GM23248 (cell line): Measurements from ENCODE around the gene RHBG. TPM values are rescaled to one million over a fixed set of nuclear protein-coding genes. Genes with fewer than 3 reads are reported as not detected.

Experiments used
- DNase-seq: peaks from one replicate; pipeline ENCODE4 v3.0.0-alpha.2; 2015
- H2AFZ ChIP-seq: fragments of 200-600 bp; sonication (generic); 2 replicates; pipeline ENCODE4 v1.6.1; 2016; ENCODE audit warnings: antibody characterized with exemption
- H3F3A ChIP-seq: fragments of 200-600 bp; sonication (generic); 2 replicates; pipeline ENCODE4 v1.6.1; 2016; ENCODE audit warnings: mild to moderate bottlenecking, antibody characterized with exemption, mixed run types; ENCODE audit not compliant: insufficient read depth
- H3K27ac ChIP-seq: fragments of 200-600 bp; sonication (generic); 2 replicates; pipeline ENCODE4 v1.5.1; 2016; ENCODE audit warnings: mild to moderate bottlenecking
- H3K27me3 ChIP-seq: fragments of 200-600 bp; sonication (generic); replicated peaks from 2 replicates; pipeline ENCODE4 v1.6.1; 2016; ENCODE audit warnings: mild to moderate bottlenecking; ENCODE audit not compliant: insufficient read depth
- H3K36me3 ChIP-seq: fragments of 200-600 bp; sonication (generic); 2 replicates; pipeline ENCODE4 v1.6.1; 2016; ENCODE audit warnings: low read depth, mild to moderate bottlenecking
- H3K4me1 ChIP-seq: fragments of 200-600 bp; sonication (generic); 2 replicates; pipeline ENCODE4 v1.6.1; 2016; ENCODE audit warnings: mild to moderate bottlenecking; ENCODE audit not compliant: insufficient read depth
- H3K4me2 ChIP-seq: fragments of 200-600 bp; sonication (generic); one replicate; pipeline ENCODE4 v1.6.1; 2016; ENCODE audit warnings: mild to moderate bottlenecking; ENCODE audit not compliant: unreplicated experiment
- H3K4me3 ChIP-seq: fragments of 200-600 bp; sonication (generic); 2 replicates; pipeline ENCODE4 v1.5.1; 2016; ENCODE audit warnings: mild to moderate bottlenecking
- H3K79me2 ChIP-seq: fragments of 200-600 bp; sonication (generic); 2 replicates; pipeline ENCODE4 v1.6.1; 2016; ENCODE audit warnings: mild to moderate bottlenecking; ENCODE audit not compliant: insufficient read depth
- H3K9ac ChIP-seq: fragments of 200-600 bp; sonication (generic); 2 replicates; pipeline ENCODE4 v1.6.1; 2016; ENCODE audit warnings: mild to moderate bottlenecking
- H3K9me2 ChIP-seq: fragments of 200-600 bp; sonication (generic); 2 replicates; pipeline ENCODE4 v1.6.1; 2016; ENCODE audit warnings: mixed run types, mild to moderate bottlenecking, moderate library complexity; ENCODE audit not compliant: insufficient read depth
- H3K9me3 ChIP-seq: fragments of 200-600 bp; sonication (generic); one replicate; pipeline ENCODE4 v1.6.1; 2017; ENCODE audit warnings: low read depth
- H4K20me1 ChIP-seq: fragments of 200-600 bp; sonication (generic); 2 replicates; pipeline ENCODE4 v1.6.0; 2016; ENCODE audit not compliant: insufficient read depth
- EZH2 ChIP-seq: fragments of 200-600 bp; sonication (generic); IDR thresholded peaks from 2 replicates; pipeline ENCODE4 v1.6.1; 2018; ENCODE audit warnings: antibody characterized with exemption, mild to moderate bottlenecking; ENCODE audit not compliant: insufficient read depth, poor library complexity, severe bottlenecking
- EZH2phosphoT487 ChIP-seq: fragments of 200-600 bp; sonication (generic); IDR thresholded peaks from 2 replicates; pipeline ENCODE4 v1.6.1; 2018; ENCODE audit warnings: antibody characterized with exemption, moderate library complexity, mild to moderate bottlenecking, low read depth; ENCODE audit not compliant: insufficient read depth
- WGBS, 2 experiments: methylation state at CpG; one replicate each; pipeline ENCODE4 v1.1.6; 2015 to 2017; ENCODE audit warnings: low lambda C conversion rate in 2 of 2, low coverage in 1 of 2; ENCODE audit errors: missing lambda C conversion rate in 2 of 2; 5-methylcytosine and 5-hydroxymethylcytosine counted together
- in situ Hi-C: fragments of 300-500 bp; cut with MboI; formaldehyde crosslinking; loops from 2 replicates; pipeline ENCODE4 v1.15.0; 2020
- microRNA counts: library from miRNA; unstranded; fragments of <30 nt; microRNA quantifications from one replicate; lab custom pipeline; 2016
- microRNA-seq: library from miRNA; unstranded; fragments of <30 nt; microRNA quantifications from one replicate; pipeline ENCODE4, GENCODE V29; 2016; ENCODE audit warnings: borderline number of aligned reads
- polyA plus RNA-seq: library from polyadenylated mRNA; unstranded; fragments of >200 nt; fragmentation: Nextera tagmentation; extraction: Ambion mirVana; gene quantifications from 2 replicates; pipeline ENCODE4 v1.2.1, GENCODE V29; 2016
- small RNA-seq: library from RNA; depleted of rRNA; stranded (forward); fragments of <200 nt; gene quantifications from one replicate; pipeline ENCODE3, GENCODE V24; 2014; ENCODE audit warnings: low read depth, low replicate concordance
- total RNA-seq: library from RNA; depleted of rRNA; stranded (reverse); fragments of >200 nt; shearing (Covaris generic); gene quantifications from 2 replicates; pipeline ENCODE4 v1.2.3, GENCODE V29; 2014; rRNA removed

The RHBG gene
- total and polyA plus RNA-seq, 2 experiments from 2014 or later: not detected

- 20 to 26% methylated on average over 8 to 12 of the region's 12 CpGs for WGBS, 2 experiments
- no peak for TF ChIP-seq EZH2phosphoT487
- no peak for TF ChIP-seq EZH2
- Histone ChIP-seq H3K27ac (no peak overlapping the region), H3K4me2 (no peak overlapping the region), H3K9me3 (no peaks in the 10 kb centered on the region), H3K4me3 (no peak overlapping the region), H4K20me1 (no peaks in the 10 kb centered on the region), H3K27me3 (peaks cover 97% of the 10 kb centered on the region), H3F3A (no peaks in the 10 kb centered on the region), H2AFZ (no peak overlapping the region), H3K79me2 (no peaks in the 10 kb centered on the region), H3K4me1 (no peaks in the 10 kb centered on the region), H3K36me3 (no peaks in the 10 kb centered on the region), H3K9ac (no peak overlapping the region), H3K9me2 (no peaks in the 10 kb centered on the region)
- no peak for DNase-seq
- in situ Hi-C loops: no loop called here
These were observed 63.0 kb downstream of the RHBG start for GRCh38 chr1:156431769-156432668.

- 3 to 4% methylated on average over 11 of the region's 11 CpGs for WGBS, 2 experiments
- no peaks in the 10 kb centered on the region for H3F3A ChIP-seq
- H3K36me3 ChIP-seq: no peaks in the 10 kb centered on the region
- H4K20me1 ChIP-seq: no peaks in the 10 kb centered on the region
- H3K4me2 ChIP-seq: no peak overlapping the region
- H2AFZ ChIP-seq: no peak overlapping the region
- no peaks in the 10 kb centered on the region for H3K79me2 ChIP-seq
- no peak overlapping the region for H3K9ac ChIP-seq
- H3K9me2 ChIP-seq: no peaks in the 10 kb centered on the region
- H3K9me3 ChIP-seq: no peaks in the 10 kb centered on the region
- in situ Hi-C loops: no loop called here
- peaks cover 97% of the 10 kb centered on the region for H3K27me3 ChIP-seq
- H3K4me1 ChIP-seq: no peaks in the 10 kb centered on the region
- H3K4me3 ChIP-seq: no peak overlapping the region
- TF ChIP-seq EZH2phosphoT487 (no peak), EZH2 (peak; percentile 7)
- H3K27ac ChIP-seq: no peak overlapping the region
- no peak for DNase-seq
These were observed 63.6 kb downstream of the RHBG start for GRCh38 chr1:156432669-156433018.

GRCh38 chr1:156433032-156433431 is 64.0 kb downstream of the RHBG start:
- Histone ChIP-seq H3K4me3 (no peak overlapping the region), H3K9me2 (no peaks in the 10 kb centered on the region), H3K79me2 (no peaks in the 10 kb centered on the region), H3K27ac (no peak overlapping the region), H3K9me3 (no peaks in the 10 kb centered on the region), H3K27me3 (peaks cover 97% of the 10 kb centered on the region), H3K4me2 (no peak overlapping the region), H3F3A (no peaks in the 10 kb centered on the region), H4K20me1 (no peaks in the 10 kb centered on the region), H3K36me3 (no peaks in the 10 kb centered on the region), H3K9ac (no peak overlapping the region), H2AFZ (no peak overlapping the region), H3K4me1 (no peaks in the 10 kb centered on the region)
- TF ChIP-seq EZH2: peak; percentile 46
- no peak for TF ChIP-seq EZH2phosphoT487
- no peak for DNase-seq
- in situ Hi-C loops: no loop called here
- WGBS, 2 experiments: 5 to 6% methylated on average over 4 of the region's 4 CpGs

GRCh38 chr1:156433602-156434001 is 64.6 kb downstream of the RHBG start:
- Histone ChIP-seq H3K4me2 (no peak overlapping the region), H3K36me3 (no peaks in the 10 kb centered on the region), H3K4me3 (no peak overlapping the region), H3K4me1 (no peaks in the 10 kb centered on the region), H3K9ac (no peak overlapping the region), H3K27me3 (peaks cover 97% of the 10 kb centered on the region), H3K27ac (no peak overlapping the region), H3F3A (no peaks in the 10 kb centered on the region), H2AFZ (no peak overlapping the region), H3K9me2 (no peaks in the 10 kb centered on the region), H4K20me1 (no peaks in the 10 kb centered on the region), H3K79me2 (no peaks in the 10 kb centered on the region), H3K9me3 (no peaks in the 10 kb centered on the region)
- WGBS, 2 experiments: 92 to 100% methylated on average over 1 of the region's 1 CpG
- TF ChIP-seq EZH2phosphoT487 (no peak), EZH2 (no peak)
- no peak for DNase-seq
- in situ Hi-C loops: no loop called here

MicroRNA genes within 50 kb of the gene (microRNA counts, 767-probe panel; counts per million panel counts)
- 447 counts per million, percentile 86 among the panel's probes with 10 or more counts for microRNA hsa-miR-9-5p (lab: Ali Mortazavi, UCI)

Small RNA genes within 50 kb of the gene (microRNA-seq; reads per million reads assigned to microRNA genes)
- gene MIR9-1: not detected

Small RNA genes within 50 kb of the gene (small RNA-seq; reads per million reads assigned to genes)
- not detected for gene MIR9-1

Other genes with a start within 250 kb of the RHBG start
- 1.1 TPM in 1 of 2 replicates, not detected in the other for gene SEMA4A, start 215.6 kb upstream of the RHBG start, total RNA-seq
- gene SEMA4A, start 215.6 kb upstream of the RHBG start, polyA plus RNA-seq: 0.35 and 0.51 TPM in 2 replicates
- 12.4 and 14.3 TPM in 2 replicates for gene SLC25A44, start 175.1 kb upstream of the RHBG start, total RNA-seq
- 15.4 and 16.4 TPM in 2 replicates for gene SLC25A44, start 175.1 kb upstream of the RHBG start, polyA plus RNA-seq
- gene PMF1, start 156.2 kb upstream of the RHBG start, total RNA-seq: 42.2 and 44.4 TPM in 2 replicates
- 47.7 and 49.7 TPM in 2 replicates for gene PMF1, start 156.2 kb upstream of the RHBG start, polyA plus RNA-seq
- not detected in 2 replicates for gene BGLAP, start 127.0 kb upstream of the RHBG start, total RNA-seq
- 0.25 and 0.54 TPM in 2 replicates for gene BGLAP, start 127.0 kb upstream of the RHBG start, polyA plus RNA-seq
- gene PAQR6, start 121.2 kb upstream of the RHBG start, total RNA-seq: 0.54 and 0.63 TPM in 2 replicates
- gene PAQR6, start 121.2 kb upstream of the RHBG start, polyA plus RNA-seq: 0.38 and 0.81 TPM in 2 replicates
- 60.0 and 68.2 TPM in 2 replicates for gene SMG5, start 86.4 kb upstream of the RHBG start, total RNA-seq
- gene SMG5, start 86.4 kb upstream of the RHBG start, polyA plus RNA-seq: 30.7 and 32.2 TPM in 2 replicates
- gene TMEM79, start 84.9 kb upstream of the RHBG start, total RNA-seq: 0.63 and 1.8 TPM in 2 replicates
- 3.8 and 3.9 TPM in 2 replicates for gene TMEM79, start 84.9 kb upstream of the RHBG start, polyA plus RNA-seq
- 77.8 and 89.7 TPM in 2 replicates for gene GLMP, start 73.5 kb upstream of the RHBG start, total RNA-seq
- 59.9 and 63.8 TPM in 2 replicates for gene GLMP, start 73.5 kb upstream of the RHBG start, polyA plus RNA-seq
- not detected in 2 replicates for gene VHLL, start 69.9 kb upstream of the RHBG start, total RNA-seq
- not detected in 2 replicates for gene VHLL, start 69.9 kb upstream of the RHBG start, polyA plus RNA-seq
- gene CCT3, start 30.9 kb upstream of the RHBG start, total RNA-seq: 248 and 307 TPM in 2 replicates
- 226 and 232 TPM in 2 replicates for gene CCT3, start 30.9 kb upstream of the RHBG start, polyA plus RNA-seq
- not detected in 2 replicates for gene TSACC, start 30.7 kb upstream of the RHBG start, total RNA-seq
- 1.3 and 1.4 TPM in 2 replicates for gene TSACC, start 30.7 kb upstream of the RHBG start, polyA plus RNA-seq
- 22.3 and 23.6 TPM in 2 replicates for gene MEF2D, start 131.6 kb downstream of the RHBG start, total RNA-seq
- 32.1 and 34.1 TPM in 2 replicates for gene MEF2D, start 131.6 kb downstream of the RHBG start, polyA plus RNA-seq
- gene IQGAP3, start 203.4 kb downstream of the RHBG start, total RNA-seq: 12.5 and 14.7 TPM in 2 replicates
- gene IQGAP3, start 203.4 kb downstream of the RHBG start, polyA plus RNA-seq: 5.5 and 5.6 TPM in 2 replicates
- not detected in 2 replicates for gene TTC24, start 210.5 kb downstream of the RHBG start, total RNA-seq
- not detected in 2 replicates for gene TTC24, start 210.5 kb downstream of the RHBG start, polyA plus RNA-seq
- 51.2 and 68.7 TPM in 2 replicates for gene NAXE, start 222.6 kb downstream of the RHBG start, total RNA-seq
- gene NAXE, start 222.6 kb downstream of the RHBG start, polyA plus RNA-seq: 86.2 and 87.4 TPM in 2 replicates
- 9.5 and 12.5 TPM in 2 replicates for gene GPATCH4, start 232.3 kb downstream of the RHBG start, total RNA-seq
- gene GPATCH4, start 232.3 kb downstream of the RHBG start, polyA plus RNA-seq: 43.0 and 46.6 TPM in 2 replicates